GM10248 (cell line): ENCODE results near the gene ZNF385B.

Source experiments
- CTCF ChIA-PET: fragments of 300-600 bp; sonication (Branson Sonifier 250); formaldehyde crosslinking; extraction: SDS; loops from one replicate; lab custom pipeline; 2021; ENCODE audit warnings: antibody characterized with exemption; lab: Yijun Ruan, JAX
- POLR2A ChIA-PET: fragments of 350-650 bp; sonication (Branson Sonifier 250); formaldehyde crosslinking; extraction: SDS; loops from one replicate; lab custom pipeline; 2020; ENCODE audit warnings: antibody characterized with exemption; lab: Yijun Ruan, JAX
- DNase-seq: peaks from one replicate; pipeline ENCODE4 v3.0.0; 2012; ENCODE audit errors: extremely low spot score
- TF ChIP-seq, protein P1 (sequence below): IDR thresholded peaks from 2 replicates; pipeline ENCODE4 v1.5.1; 2012; ENCODE audit warnings: mild to moderate bottlenecking, low read depth; ENCODE audit errors: extremely low read depth, missing control alignments, control extremely low read depth

ZNF385B gene

DNA sequence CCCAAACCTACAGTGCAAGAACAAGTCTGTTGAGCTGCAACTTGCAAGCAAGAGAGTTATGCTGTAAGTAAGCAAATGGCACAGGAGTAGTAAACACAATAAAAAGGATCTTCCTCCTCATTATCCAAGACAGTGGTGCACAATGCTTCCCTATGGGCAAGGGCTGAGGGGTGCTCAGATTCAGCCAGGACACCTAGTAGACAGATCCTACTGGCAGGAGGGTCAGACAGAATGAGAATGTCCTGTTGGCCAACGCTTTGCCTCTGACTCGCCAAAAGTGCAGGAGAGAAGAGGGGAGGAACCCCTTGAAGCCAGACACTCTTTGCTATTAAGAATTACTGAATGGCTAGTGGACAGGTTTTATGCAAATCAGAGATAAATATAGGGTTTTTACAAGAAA lies 316.4 kb downstream of the ZNF385B start:
- DNase-seq, result no peak
- ChIA-PET CTCF (no interaction called here), POLR2A (no interaction called here)
- TF ChIP-seq, protein P1, sequence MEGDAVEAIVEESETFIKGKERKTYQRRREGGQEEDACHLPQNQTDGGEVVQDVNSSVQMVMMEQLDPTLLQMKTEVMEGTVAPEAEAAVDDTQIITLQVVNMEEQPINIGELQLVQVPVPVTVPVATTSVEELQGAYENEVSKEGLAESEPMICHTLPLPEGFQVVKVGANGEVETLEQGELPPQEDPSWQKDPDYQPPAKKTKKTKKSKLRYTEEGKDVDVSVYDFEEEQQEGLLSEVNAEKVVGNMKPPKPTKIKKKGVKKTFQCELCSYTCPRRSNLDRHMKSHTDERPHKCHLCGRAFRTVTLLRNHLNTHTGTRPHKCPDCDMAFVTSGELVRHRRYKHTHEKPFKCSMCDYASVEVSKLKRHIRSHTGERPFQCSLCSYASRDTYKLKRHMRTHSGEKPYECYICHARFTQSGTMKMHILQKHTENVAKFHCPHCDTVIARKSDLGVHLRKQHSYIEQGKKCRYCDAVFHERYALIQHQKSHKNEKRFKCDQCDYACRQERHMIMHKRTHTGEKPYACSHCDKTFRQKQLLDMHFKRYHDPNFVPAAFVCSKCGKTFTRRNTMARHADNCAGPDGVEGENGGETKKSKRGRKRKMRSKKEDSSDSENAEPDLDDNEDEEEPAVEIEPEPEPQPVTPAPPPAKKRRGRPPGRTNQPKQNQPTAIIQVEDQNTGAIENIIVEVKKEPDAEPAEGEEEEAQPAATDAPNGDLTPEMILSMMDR, result no peak

DNA sequence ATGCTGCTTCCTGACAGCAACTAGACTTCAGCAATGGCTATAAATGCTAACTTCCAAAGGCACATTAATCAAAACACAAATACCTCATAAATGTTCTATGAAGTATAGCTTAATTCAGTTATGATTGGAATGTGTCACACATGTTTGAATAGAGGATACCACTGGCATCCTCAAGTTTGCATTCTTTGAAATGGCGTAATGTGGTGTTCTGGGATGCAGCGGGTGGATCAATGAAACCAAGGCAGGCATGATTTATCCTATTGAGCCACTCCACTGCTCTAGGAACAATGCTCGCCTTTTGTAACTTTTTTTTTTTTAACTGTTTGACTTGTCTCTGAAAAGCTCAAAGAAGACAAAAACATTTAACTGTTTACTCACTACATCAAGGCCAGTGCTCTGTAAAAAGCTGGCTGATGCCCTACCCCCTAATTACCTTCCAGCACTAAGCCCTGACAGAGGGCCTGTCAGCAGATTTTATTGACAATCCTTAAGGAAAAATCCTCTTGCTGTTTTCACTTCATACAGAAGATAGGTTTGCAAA lies 318.0 kb downstream of the ZNF385B start:
- POLR2A ChIA-PET, result no interaction called here
- DNase-seq, result no peak
- CTCF ChIA-PET, result no interaction called here
- TF ChIP-seq, protein P1, result no peak

DNA sequence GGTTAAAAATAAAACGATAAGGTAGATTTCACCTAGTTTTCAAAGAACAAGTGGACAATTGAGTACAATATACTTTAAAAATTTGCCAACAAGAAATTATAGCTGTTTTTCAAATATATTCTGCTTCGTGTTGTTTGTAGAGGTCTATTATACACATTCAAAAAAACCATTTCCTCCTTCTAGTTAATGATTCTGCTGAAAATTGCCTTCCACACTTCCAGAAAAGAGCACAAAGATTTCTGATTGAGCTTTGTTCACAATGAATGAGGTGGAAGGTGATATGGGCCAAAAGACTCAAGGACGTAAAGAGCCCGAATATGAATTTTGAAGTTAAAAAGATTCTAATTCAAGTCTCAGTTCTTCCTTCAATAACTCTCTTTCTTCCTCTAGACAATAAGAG lies 319.8 kb downstream of the ZNF385B start:
- DNase-seq, result no peak
- TF ChIP-seq, protein P1, result no peak
- ChIA-PET CTCF (no interaction called here), POLR2A (no interaction called here)

DNA sequence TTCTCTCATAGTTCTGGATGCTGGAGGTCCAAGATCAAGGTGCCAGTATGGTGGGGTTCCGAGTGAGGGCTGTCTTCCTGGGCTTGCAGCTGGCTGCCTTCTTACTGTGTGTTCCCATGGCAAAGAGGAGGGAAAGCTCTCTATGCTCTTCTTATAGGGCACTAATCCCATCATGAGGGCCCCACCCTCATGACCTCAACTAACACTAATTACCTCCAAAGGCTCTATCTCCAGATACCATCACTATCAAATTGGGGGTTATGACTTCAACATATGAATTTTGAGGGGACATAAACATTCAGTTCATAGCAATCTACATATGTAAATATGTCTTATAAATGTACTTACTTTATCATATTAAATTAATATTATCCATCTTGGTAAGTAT lies 322.3 kb downstream of the ZNF385B start:
- ChIA-PET CTCF (no interaction called here), POLR2A (no interaction called here)
- TF ChIP-seq, protein P1, result no peak
- no peak for DNase-seq

DNA sequence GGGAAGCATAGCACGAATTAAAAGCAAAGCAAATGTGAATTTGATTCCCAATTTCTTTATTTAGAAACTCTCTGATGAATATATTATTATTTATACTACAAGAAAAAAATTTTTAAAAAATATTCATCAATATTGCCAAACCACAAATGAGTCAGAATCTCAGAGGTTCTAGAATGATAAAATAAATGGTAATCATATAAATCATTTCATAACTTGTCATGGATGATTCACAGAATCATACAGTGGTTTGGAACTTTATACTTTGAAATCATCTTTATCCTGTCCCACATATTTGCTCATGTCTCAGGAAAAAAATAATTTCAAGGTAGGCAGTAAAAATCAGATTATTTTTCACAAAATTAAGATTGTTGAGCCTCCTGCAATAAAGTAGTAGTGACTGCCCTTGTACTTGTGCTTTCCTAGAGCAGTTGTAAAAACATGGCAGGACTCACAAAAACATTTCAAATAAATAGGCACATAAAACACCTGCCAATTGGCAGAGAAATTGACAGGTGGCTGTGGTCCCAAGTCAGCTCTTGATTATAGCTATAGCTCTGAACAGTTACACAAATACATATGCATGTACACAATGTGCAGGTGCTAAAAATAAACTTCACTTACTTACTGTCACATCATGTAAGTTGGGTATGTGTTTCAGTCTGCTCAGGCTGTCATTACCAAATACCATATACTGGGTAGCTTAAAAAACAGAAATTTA lies 322.8 kb downstream of the ZNF385B start:
- no peak for DNase-seq
- CTCF ChIA-PET, result no interaction called here
- POLR2A ChIA-PET, result no interaction called here

DNA sequence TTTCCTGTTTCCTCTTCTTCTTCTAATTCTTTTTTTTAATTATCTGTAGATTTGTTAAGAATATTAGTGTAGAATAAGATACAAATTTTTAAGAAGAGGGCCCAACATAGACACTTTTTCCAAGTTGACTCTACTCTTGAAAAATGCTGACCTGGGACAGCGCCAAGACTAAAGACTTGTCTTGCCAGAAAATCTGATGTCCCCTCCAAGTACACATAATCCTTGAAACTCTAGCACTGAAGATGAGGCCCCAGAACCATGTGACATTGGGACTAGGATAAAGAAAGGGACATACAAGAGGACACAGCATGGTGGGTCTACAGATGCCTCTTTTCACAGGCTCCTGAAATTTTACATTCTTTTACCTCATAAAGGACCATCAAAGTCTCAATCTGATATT lies 325.2 kb downstream of the ZNF385B start:
- CTCF ChIA-PET, result no interaction called here

More for the DNA sequence above, 322.8 kb downstream of the ZNF385B start:
- TF ChIP-seq, protein P1, result no peak

More for the DNA sequence above, 325.2 kb downstream of the ZNF385B start:
- POLR2A ChIA-PET, result no interaction called here
- TF ChIP-seq, protein P1, result no peak
- no peak for DNase-seq
